GM21360 (cell line): ENCODE measurements around the gene RELCH.

Experiments
- ATAC-seq: cut with Tn5 transposase; IDR thresholded peaks from one replicate; pipeline ENCODE4 v1.9.1; 2021; ENCODE audit warnings: mild to moderate bottlenecking, moderate library complexity; ENCODE audit not compliant: unreplicated experiment

RELCH gene

DNA sequence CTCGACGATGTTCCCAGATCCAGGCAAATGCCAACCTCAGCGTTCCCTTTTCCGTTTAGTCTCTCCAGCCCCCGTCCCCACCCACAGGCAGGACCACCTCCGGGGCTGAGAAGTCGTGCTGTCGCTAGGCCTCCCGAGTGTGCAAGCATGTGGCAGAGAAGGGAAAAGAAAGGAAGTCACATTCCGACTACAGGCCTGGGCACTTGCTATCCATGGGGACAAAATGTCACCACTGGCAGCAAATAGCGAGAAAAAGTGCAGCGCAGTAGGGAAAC, 619 bp upstream of the RELCH start:
- ATAC-seq = no peak

DNA sequence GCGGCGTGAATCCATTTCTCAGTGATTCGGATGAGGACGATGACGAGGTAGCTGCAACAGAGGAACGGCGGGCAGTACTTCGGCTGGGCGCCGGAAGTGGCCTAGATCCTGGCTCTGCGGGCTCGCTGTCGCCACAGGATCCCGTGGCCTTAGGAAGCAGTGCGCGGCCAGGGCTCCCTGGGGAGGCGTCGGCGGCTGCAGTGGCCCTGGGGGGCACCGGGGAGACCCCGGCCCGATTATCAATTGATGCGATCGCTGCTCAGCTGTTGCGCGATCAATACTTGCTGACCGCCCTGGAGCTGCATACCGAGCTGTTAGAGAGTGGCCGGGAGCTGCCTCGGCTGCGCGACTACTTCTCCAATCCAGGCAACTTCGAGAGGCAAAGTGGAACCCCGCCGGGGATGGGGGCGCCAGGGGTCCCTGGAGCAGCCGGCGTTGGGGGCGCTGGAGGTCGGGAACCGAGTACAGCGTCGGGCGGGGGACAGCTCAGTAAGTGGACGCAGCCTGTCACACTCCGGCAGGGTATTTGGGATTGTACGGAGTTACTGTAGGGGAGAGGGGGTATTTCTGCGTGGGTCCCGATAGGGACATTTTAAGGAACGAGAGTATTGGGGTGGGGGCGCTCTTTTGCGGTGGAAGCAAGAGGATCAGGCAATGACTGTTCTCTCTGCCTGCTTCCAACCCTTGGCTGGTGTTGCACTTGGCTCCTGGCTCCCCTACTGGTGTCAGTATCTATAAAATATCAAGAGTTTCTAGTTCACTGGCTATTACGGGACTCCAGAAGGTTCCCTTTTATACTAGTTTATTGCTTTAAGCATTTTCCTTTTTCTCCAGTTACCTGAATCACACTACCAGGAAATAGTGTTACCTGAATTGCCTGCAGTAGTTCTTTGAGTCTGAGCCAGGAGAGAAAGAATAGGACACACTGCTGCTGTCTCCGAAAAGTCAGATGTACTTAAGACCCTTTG, 772 bp downstream of the RELCH start:
- no peak for ATAC-seq

GRCh38 chr18:62189208-62189607, 2.2 kb downstream of the RELCH start:
- ATAC-seq = no peak

DNA sequence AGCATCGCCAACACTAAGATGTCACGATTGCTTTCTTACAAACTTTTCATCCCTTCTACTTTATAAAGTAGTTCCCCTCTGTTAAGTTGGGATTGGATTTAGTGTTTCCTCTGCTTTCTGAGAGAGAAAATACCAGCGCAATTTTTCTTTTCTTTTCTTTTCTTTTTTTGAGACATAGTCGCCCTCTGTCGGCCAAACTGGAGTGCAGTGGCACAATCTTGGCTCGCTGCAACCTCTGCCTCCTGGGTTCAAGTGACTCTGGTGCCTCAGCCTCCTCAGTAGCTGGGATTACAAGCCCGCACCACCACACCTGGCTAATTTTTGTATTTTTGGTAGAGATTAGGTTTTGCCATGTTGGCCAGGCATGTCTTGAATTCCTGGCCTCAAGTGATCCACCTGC, 9.0 kb downstream of the RELCH start:
- no peak for ATAC-seq

- ATAC-seq = no peak
Measured at GRCh38 chr18:62196980-62197379, 9.9 kb downstream of the RELCH start.

GRCh38 chr18:62198259-62198658, 11.2 kb downstream of the RELCH start:
- no peak for ATAC-seq

DNA sequence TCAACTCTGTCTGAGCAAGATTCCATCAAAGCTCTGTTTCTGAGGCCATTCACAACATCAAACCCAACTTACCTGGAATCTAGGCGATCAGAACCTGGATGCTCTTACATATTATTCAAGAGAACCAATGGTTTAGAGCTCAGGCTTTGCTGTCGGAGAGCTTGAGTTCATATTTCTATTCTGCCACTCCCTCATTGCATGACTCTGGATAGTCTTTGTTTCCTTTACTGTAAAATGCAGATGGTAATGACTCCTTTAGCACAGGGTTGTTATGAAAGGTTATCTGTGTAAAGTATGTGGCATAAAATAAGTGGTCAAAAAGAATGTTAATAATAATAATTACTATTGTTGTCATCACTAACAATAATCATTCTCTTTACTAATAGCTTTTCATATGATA, 12.6 kb downstream of the RELCH start:
- no peak for ATAC-seq

GRCh38 chr18:62200121-62200914, 13.3 kb downstream of the RELCH start:
- ATAC-seq = no peak

DNA sequence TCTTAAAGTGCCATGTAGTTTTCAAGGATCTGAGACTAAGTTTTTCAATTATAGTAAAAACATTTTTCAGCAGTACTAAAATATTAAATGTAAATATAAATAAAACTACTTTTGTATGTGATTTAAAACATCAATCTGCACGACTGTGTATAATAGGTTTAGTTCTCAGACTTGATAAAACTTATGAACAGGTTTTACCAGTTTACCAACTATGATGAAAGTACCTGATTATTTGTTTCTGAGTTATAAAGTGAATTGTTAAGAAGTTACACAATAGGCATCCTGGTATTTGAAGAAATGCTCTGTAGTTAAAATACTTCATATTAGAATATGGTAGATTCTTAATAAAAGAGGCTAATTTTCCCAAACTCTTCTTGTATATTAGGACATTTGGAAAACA, 14.8 kb downstream of the RELCH start:
- ATAC-seq = no peak

DNA sequence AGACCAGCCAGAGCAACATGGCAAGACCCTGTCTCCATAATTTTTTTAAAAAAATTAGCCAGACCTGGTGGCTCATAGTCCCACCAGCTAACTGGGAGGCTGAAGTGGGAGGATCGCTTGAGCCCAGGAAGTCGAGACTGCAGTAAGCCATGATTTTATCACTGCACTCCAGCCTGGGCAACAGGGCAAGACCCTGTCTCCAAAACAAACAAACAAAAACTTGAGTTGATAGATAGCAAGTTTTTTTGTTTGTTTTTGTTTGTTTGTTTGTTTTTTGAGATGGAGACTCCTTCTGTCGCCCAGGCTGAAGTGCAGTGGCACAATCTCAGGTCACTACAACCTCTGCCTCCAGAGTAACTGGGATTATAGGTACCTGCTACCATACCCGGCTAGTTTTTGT, 18.8 kb downstream of the RELCH start:
- ATAC-seq = no peak

DNA sequence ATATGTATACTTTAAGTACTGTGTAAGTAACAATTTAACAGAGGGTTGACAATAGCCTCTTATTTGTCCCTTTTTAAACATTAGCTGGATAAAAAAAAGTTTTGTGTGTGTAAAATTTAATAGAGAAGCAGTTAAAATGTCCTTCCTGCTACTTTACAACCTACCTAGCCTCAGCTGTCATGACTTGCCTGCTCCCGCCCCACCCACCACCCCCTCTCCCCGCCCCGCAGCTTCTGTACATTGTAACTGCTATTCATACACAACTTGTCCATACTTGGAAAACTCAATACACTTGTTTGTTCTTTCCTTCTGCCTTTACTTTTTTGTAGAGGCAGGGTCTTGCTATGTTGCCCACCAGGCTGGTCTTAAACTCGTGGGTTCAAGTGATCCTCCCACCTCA, 19.5 kb downstream of the RELCH start:
- no peak for ATAC-seq

DNA sequence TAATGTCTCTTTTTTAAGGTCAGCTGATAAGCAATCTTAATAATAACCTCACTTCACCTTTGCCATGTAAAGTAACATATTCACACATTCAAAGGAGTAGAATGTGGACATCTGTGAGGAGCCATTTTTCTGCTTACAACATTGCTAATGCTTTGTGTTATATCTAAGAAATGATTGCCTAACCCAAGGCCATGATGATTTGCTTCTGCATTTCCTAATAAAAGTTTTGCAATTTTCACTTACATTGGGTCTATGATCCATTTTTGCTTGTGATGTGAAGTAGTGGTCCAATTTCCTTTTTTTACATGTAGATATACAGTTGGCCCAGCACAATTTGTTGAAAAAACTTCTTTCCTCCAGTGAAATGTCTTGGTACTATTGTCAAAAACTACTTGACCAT, 22.0 kb downstream of the RELCH start:
- no peak for ATAC-seq

DNA sequence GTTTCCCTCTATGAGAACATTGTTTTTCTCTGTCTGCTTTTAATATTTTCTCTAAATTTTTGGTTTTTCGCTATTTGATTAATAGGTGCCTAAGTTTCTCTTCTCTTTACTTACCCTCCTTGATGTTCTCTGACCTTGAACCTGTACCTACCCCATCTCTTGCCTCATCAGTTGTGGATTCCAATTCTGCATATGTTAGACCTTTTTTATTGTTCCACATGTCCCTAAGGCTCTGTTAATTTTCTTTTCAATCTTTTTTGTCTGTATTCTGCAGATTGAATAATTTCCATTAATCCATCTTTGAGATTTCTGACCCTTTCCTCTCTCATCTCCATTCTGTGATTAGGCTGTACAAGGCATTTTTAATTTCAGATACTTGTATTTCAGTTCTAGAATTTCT, 23.1 kb downstream of the RELCH start:
- no peak for ATAC-seq

- ATAC-seq = no peak
Measured at GRCh38 chr18:62211325-62211828, 24.3 kb downstream of the RELCH start.

DNA sequence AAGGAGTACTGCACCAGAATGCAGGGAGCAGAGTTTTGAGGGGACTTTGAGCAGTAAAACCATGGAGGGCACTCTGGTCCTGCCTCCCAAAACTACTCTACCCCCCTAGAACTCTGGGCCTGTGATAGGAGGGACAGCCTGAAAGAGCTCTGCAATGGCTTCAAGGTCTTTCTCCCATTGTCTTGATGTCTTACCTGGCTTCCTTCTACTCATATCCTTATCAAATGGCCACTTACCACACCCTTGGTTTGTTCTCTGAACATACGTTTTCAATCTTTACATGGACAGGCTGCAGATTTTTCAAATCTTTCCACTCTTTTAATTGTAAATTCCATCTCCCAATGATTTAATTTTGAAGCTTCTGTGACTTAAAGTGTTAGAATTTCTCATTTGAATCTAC, 27.7 kb downstream of the RELCH start:
- ATAC-seq = no peak

DNA sequence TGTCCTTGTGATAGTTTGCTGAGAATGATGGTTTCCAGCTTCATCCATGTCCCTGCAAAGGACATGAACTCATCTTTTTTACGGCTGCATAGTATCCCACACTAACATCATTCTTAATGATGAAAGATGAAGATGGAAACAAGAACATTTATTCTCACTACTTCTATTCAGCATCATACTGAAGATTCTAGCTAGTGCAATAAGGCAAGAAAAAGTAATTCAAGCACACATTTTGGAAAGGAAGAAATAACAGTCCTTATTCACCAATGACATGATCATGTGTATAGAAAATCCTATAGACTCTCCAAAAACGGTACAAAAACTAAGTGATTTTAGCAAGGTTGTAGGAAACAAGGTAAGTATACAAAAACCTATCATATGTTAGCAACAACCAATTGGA, 37.2 kb downstream of the RELCH start:
- ATAC-seq = no peak

GRCh38 chr18:62226047-62226446, 39.0 kb downstream of the RELCH start:
- ATAC-seq = no peak

DNA sequence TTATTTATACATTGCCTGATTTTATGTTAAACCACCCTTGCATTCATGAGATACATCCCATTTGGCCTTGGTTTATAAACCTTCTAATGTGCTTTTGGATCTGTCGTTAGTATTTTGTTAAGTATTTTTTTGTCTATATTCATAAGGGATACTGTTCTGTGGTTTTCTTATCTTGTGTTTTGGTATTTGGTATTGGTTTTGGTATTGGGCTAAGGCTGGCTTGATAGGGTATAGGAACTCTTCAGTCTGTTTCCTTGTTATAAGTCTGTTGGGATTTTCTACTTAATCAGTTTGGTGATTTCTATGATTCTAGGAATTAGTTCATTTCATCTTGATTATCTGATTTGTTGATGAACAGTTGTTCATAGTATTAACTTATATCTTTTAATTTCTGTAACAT, 49.2 kb downstream of the RELCH start:
- no peak for ATAC-seq

DNA sequence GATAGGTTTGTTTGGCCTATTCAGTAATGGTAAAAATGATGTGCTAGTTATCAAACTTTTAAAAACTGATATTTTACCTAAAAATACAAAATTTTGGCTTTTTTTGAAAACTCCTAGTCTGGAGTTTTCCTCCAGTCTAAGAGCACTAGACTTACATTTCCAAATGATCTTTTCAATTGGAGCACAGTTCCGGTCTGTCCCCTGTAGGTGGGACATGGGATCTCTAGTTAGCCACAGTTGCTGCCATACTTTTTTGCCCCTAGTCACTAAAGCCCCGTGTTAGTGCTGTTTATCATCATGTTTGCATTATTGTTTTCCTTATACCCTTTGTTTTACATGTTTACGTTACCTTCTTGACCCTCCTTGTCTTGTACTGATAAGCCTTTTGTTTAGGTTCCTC, 52.4 kb downstream of the RELCH start:
- ATAC-seq = no peak

DNA sequence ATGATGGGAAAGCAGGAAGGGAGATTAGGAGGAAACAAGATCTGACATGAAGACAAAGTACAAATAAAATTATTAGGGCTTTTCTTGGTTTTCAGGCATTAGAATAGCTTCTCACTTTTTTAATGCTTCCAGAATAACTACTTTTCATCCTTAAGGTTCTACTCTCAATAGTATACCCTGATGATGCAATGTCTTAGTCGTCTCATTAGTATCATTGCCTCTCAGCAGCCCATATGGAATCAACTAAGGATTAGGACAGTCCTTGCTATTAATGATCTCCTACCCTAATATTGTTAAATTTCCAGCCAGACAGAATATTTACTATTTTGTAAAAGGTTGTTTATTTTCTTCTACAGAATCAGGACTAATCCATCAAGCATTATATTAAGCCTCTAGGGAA, 55.9 kb downstream of the RELCH start:
- no peak for ATAC-seq

DNA sequence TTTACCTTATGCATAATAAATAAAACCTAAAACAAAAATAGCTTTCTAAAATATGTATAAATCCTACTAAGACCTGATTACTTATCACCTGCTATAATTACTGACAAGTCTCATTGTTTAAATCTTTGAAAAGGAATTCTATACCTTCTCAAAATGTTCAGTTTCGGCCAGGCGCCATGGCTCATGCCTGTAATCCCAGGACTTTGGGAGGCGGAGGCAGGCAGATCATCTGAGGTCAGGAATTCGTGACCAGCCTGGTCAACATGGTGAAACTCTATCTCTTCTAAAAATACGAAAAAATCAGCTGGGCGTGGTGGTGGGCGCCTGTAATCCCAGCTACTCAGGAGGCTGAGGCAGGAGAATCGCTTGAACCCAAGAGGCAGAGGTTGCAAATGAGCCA, 58.1 kb downstream of the RELCH start:
- ATAC-seq = no peak

GRCh38 chr18:62245699-62246098, 58.6 kb downstream of the RELCH start:
- ATAC-seq = no peak
